BLaER1 (cell line): ENCODE results near the gene SCUBE2.

Experiments used
- H3K27ac ChIP-seq: shearing (Covaris generic); formaldehyde crosslinking; 2 replicates; pipeline ENCODE4 v1.8.1; 2022
- H3K27me3 ChIP-seq: shearing (Covaris generic); formaldehyde crosslinking; 2 replicates; pipeline ENCODE4 v1.8.1; 2022
- H3K36me3 ChIP-seq: shearing (Covaris generic); formaldehyde crosslinking; 2 replicates; pipeline ENCODE4 v1.8.1; 2022
- H3K4me1 ChIP-seq: shearing (Covaris generic); formaldehyde crosslinking; 2 replicates; pipeline ENCODE4 v1.8.1; 2022
- H3K4me2 ChIP-seq: shearing (Covaris generic); formaldehyde crosslinking; 2 replicates; pipeline ENCODE4 v1.8.1; 2022
- H3K4me3 ChIP-seq: shearing (Covaris generic); formaldehyde crosslinking; 2 replicates; pipeline ENCODE4 v1.8.1; 2022
- H3K9ac ChIP-seq: shearing (Covaris generic); formaldehyde crosslinking; 2 replicates; pipeline ENCODE4 v1.8.1; 2022
- H3K9me3 ChIP-seq: shearing (Covaris generic); formaldehyde crosslinking; 2 replicates; pipeline ENCODE4 v1.8.1; 2022
- H4K20me1 ChIP-seq: shearing (Covaris generic); formaldehyde crosslinking; 2 replicates; pipeline ENCODE4 v1.8.1; 2022
- Cebpa-rat ChIP-seq: shearing (Covaris generic); IDR thresholded peaks from 2 replicates; pipeline ENCODE4 v1.8.1; 2022

Gene SCUBE2

DNA sequence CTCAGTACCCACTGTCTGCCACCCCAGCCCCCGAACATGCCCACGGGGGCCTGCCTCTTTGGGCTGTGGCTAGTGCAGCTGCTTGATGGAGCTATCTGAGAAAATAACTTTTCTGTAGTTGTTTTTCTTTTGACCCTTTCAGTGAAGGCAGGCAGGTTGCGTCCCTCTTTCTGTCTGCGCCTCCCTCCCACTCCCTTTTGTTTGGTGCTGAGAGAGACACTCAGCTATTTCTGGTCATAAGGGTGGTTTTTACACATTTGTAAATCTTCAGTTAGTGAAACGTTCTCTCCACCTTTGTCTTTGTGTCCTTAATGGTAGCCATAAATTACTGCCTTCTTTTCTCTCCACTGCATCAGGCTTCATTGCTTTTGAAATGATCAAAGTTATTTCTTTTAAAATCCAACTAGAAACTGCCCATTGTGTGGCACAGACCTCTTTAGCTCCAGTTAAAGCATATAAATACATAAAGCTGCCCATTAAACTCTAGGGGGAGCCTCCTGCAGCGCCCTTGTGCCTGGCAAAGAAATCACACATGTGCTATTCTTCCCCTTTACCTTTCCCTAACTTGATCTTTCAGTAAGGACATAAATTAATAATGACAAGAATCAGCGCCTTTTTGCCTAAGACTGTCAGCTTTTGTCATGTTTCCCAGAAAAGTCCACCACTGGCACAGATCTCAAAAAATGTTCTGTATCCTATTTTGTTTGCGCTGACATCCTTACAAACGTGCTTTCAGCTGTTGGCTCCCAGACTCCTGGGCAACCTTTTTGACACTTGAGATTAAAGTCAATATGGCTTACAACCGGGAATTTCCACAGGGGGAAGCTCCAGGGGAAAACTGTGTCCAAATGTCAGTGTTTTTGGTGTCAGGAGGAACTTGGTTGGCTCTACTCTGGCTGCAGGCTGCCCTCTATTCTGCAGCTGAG is 1.7 kb upstream of the SCUBE2 start:
- Histone ChIP-seq H3K27me3 (peaks cover 64% of the 10 kb centered on the region), H3K9me3 (no peaks in the 10 kb centered on the region), H3K36me3 (no peaks in the 10 kb centered on the region), H3K27ac (no peak overlapping the region), H3K9ac (no peak overlapping the region), H3K4me2 (no peak overlapping the region), H3K4me1 (peaks cover 5% of the 10 kb centered on the region; the same call in 1 of the 2 replicates), H4K20me1 (peaks cover 21% of the 10 kb centered on the region; the same call in 1 of the 2 replicates), H3K4me3 (no peak overlapping the region)
- no peak for TF ChIP-seq Cebpa-rat

DNA sequence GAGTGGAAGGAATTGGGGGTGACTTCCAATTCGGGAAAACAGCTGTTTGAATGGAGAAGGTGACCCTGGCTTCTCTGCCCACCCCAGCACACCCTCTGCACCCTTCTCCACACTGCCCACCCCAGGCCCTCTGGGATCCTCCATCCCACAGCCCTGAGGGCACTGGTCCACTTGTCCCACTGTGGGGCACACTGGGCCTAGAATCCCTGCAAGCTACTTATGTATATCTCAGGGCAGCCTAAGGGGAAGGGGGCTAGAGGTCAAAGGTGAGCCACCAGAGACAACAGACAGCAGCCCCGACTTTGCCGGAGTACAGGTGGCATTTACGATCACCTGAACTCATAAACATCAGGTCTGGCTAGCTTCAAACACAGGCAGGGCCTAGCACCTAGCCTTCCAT is 673 bp upstream of the SCUBE2 start:
- no peak overlapping the region for H3K27ac ChIP-seq
- no peaks in the 10 kb centered on the region for H3K9me3 ChIP-seq
- TF ChIP-seq Cebpa-rat = no peak
- H3K36me3 ChIP-seq = no peaks in the 10 kb centered on the region
- peak overlapping the region; percentile 78 for H3K4me2 ChIP-seq
- peaks cover 21% of the 10 kb centered on the region; the same call in 1 of the 2 replicates for H4K20me1 ChIP-seq
- H3K4me3 ChIP-seq = no peak overlapping the region
- peaks cover 65% of the 10 kb centered on the region for H3K27me3 ChIP-seq
- peaks cover 5% of the 10 kb centered on the region; the same call in 1 of the 2 replicates for H3K4me1 ChIP-seq
- H3K9ac ChIP-seq = no peak overlapping the region

DNA sequence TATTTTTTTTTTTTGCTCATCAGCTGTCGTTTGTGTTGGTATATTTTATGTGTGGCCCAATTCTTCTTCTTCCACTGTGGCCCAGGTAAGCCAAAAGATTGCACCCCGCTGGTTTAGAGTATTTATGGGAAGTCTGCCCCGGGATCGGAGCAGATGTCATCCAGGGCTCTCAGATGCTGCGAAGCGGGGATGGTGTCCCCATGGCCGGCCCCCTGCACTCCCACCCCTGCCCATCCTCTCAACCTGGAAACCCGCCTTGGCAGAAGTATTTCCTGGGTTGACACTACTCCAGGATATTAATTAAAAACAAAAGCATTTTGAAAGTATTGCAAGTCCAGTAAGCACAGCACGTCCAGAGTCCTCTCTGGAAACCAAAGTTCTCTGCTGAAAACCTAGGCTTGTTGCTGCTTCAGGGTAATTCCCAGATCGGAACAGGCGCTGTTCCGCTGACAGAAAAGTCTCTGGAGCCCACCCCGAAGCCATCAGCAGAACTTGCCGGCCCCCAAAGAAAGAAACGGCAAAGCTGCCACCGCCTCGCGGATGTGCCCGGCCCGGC is 833 bp downstream of the SCUBE2 start:
- Histone ChIP-seq H3K4me3 (peak overlapping the region; percentile 63), H3K9ac (no peak overlapping the region), H4K20me1 (peaks cover 21% of the 10 kb centered on the region; the same call in 1 of the 2 replicates), H3K27ac (no peak overlapping the region), H3K27me3 (peaks cover 65% of the 10 kb centered on the region), H3K4me1 (peaks cover 5% of the 10 kb centered on the region; the same call in 1 of the 2 replicates), H3K36me3 (no peaks in the 10 kb centered on the region), H3K9me3 (no peaks in the 10 kb centered on the region), H3K4me2 (peak overlapping the region; percentile 78; the same call in 1 of the 2 replicates)
- no peak for TF ChIP-seq Cebpa-rat

DNA sequence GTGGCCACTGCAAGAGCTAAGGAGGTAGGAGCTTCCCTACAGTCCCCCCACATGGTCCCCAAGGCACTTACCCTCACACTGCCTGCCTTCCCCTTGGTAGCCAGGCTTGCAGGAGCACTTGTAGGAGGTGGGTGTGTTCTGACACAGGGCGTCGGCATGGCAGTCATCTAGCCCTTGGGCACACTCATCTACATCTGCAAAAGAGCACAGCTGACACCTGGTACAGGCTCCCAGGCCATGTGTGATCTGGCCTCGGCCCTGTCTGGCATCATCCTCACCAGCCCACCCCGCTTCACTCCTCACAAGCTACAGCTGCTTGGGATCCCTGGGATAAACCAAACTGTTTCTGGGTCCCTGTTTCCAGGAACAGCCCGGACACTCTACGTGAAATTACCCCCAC is 1.8 kb downstream of the SCUBE2 start:
- Histone ChIP-seq H4K20me1 (peaks cover 21% of the 10 kb centered on the region; the same call in 1 of the 2 replicates), H3K27me3 (peaks cover 64% of the 10 kb centered on the region), H3K4me3 (no peak overlapping the region), H3K4me1 (peaks cover 5% of the 10 kb centered on the region; the same call in 1 of the 2 replicates), H3K27ac (no peak overlapping the region), H3K9me3 (no peaks in the 10 kb centered on the region), H3K36me3 (no peaks in the 10 kb centered on the region), H3K4me2 (no peak overlapping the region), H3K9ac (no peak overlapping the region)
- TF ChIP-seq Cebpa-rat = no peak

DNA sequence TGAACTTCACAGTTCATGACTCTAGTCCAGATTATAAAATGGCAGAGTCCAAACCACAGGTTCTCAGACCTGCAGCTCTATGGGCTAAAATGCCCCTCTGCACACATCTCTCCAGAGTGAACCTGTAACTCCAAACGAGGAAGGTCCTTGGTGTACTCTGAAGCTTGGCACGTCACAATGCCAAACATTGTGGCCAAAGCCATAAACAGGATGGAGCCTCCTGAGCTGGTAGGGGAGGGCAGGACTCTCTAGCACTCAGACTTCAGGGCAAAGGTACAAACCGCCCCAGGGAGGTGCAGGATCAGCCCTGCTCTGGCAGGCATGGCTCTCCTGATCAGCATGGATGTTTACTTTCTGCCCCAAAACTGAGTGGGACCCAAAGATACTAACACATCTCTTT is 2.3 kb downstream of the SCUBE2 start:
- peaks cover 5% of the 10 kb centered on the region; the same call in 1 of the 2 replicates for H3K4me1 ChIP-seq
- no peak overlapping the region for H3K4me2 ChIP-seq
- H3K27me3 ChIP-seq = peaks cover 60% of the 10 kb centered on the region
- H3K9me3 ChIP-seq = no peaks in the 10 kb centered on the region
- TF ChIP-seq Cebpa-rat = no peak
- H3K27ac ChIP-seq = no peak overlapping the region
- H4K20me1 ChIP-seq = peaks cover 21% of the 10 kb centered on the region; the same call in 1 of the 2 replicates
- H3K4me3 ChIP-seq = no peak overlapping the region
- no peaks in the 10 kb centered on the region for H3K36me3 ChIP-seq
- no peak overlapping the region for H3K9ac ChIP-seq

DNA sequence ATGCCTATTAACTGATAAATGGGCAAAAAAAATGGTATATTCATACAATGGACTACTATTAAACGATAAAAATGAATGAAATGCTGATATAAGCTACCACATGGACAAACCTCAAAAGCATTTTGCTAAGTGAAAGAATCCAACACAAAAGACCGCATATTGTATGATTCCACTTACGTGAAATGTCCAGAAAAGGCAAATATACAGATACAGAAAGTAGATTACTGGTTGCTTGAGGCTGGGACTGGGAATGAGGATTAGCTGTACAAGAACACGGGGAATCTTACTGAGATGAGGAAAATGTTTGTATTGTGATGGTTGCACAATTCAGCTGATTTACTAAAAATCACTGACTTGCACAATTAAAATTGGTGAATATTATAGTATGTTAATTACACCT is 8.8 kb downstream of the SCUBE2 start:
- H3K9ac ChIP-seq = no peak overlapping the region
- no peaks in the 10 kb centered on the region for H3K9me3 ChIP-seq
- H3K4me3 ChIP-seq = no peak overlapping the region
- TF ChIP-seq Cebpa-rat = no peak
- H3K4me1 ChIP-seq = no peaks in the 10 kb centered on the region
- H3K4me2 ChIP-seq = no peak overlapping the region
- no peak overlapping the region for H3K27ac ChIP-seq
- H4K20me1 ChIP-seq = no peaks in the 10 kb centered on the region
- no peaks in the 10 kb centered on the region for H3K36me3 ChIP-seq
- H3K27me3 ChIP-seq = no peaks in the 10 kb centered on the region

DNA sequence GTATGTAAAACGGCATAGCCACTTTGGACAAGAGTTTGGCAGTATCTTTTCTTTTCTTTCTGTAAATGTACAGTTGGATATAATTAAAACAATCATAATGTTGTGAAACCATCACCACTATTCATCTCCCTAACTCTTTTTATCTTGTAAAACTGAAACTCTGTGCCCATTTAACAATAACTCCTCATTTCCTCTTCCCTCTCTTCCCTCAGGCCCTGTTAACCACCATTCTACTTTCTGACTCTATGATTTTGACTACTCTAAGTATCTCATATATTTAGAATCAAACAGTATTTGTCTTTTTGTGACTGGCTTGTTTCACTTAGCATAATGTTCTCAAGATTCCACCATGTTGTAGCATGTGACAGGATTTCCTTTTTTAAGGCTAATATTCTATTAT is 10.2 kb downstream of the SCUBE2 start:
- Histone ChIP-seq H3K9me3 (no peaks in the 10 kb centered on the region), H3K4me3 (no peak overlapping the region), H3K36me3 (no peaks in the 10 kb centered on the region), H3K4me1 (no peaks in the 10 kb centered on the region), H4K20me1 (no peaks in the 10 kb centered on the region), H3K9ac (no peak overlapping the region), H3K4me2 (no peak overlapping the region), H3K27ac (no peak overlapping the region), H3K27me3 (no peaks in the 10 kb centered on the region)
- TF ChIP-seq Cebpa-rat = no peak

DNA sequence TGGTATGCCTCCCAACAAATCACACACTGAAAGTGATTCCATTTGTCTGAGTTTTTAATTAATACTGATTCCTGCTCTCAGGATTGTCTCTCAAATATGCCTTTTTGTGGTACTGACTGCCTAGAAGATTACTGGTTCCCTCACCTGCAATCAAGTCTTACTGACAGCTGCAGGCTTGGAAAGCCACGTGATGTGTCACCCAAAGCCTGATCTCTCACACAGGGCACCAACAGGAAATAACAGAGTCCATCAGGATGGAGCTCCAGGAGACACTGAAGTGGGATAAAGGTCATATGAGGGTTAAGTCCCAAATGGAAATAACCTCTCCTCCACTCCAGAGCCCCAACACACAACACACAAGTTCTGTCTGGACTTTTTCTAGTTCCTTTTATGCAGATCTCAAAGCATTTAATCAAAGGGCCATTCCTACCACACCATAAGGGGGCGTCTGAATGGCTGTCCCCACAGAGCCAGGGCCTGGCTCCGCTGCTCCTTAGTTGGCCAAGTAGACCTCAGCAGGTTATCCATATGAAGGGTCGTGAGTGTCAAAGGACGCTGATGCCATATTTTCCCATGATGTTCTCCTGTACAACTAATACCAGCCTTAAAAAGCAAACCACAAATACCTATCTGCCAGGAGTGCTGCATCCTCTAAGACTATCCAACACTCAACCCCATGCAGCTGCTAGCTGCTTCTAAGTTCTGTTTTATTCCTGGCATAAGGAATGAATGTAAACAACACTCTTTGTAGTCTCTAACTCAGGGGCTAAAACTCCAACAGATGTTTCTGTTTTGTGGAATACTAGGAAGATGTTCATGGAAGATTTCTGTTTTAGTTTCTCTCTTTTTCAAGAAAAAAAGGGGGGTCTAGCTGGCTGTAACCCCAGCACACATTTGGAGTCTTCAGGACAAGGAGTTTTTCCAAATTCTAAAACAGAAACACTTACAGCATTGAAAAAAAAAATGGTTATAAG is 13.0 kb downstream of the SCUBE2 start:
- no peak overlapping the region for H3K9ac ChIP-seq
- no peaks in the 10 kb centered on the region for H3K36me3 ChIP-seq
- no peaks in the 10 kb centered on the region for H4K20me1 ChIP-seq
- TF ChIP-seq Cebpa-rat = no peak
- no peak overlapping the region for H3K27ac ChIP-seq
- H3K27me3 ChIP-seq = no peaks in the 10 kb centered on the region
- H3K4me2 ChIP-seq = no peak overlapping the region
- no peaks in the 10 kb centered on the region for H3K9me3 ChIP-seq
- H3K4me3 ChIP-seq = no peak overlapping the region
- no peaks in the 10 kb centered on the region for H3K4me1 ChIP-seq

DNA sequence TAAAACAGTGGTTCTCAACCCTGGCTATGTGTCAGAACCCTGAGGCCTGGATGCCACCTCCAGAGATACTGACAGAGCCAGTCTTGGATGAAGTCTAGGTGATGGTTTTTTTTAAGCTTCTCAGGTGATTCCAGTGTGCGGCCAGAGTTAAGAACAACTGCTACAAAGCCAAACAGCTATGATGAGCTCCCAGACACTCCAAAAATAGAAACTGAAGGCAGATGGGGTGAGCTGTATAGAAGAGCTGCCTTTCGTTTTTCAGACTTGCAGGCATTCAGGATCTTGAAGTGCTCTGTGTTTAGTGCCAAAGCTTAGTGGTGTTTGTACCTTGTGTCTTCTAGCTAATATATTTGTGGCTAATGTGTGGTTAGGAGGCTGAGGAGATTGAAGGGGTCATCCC is 14.2 kb downstream of the SCUBE2 start:
- Histone ChIP-seq H3K36me3 (no peaks in the 10 kb centered on the region), H3K27ac (no peak overlapping the region), H3K27me3 (no peaks in the 10 kb centered on the region), H3K4me3 (no peak overlapping the region), H3K4me2 (no peak overlapping the region), H3K9ac (no peak overlapping the region), H3K4me1 (no peaks in the 10 kb centered on the region), H4K20me1 (no peaks in the 10 kb centered on the region), H3K9me3 (no peaks in the 10 kb centered on the region)
- no peak for TF ChIP-seq Cebpa-rat
